Pons (tissue), 1 donor: ENCODE data around the gene TOMM40.
"Not testable (repeated sequence)": the region's sequence is repeated elsewhere in the genome, so short reads cannot be mapped to it uniquely, and the experiment has no call there.

Experiments
- DNase-seq: peaks from one replicate; pipeline ENCODE4 v3.0.0-alpha.2; 2016; ENCODE audit warnings: low spot score

Gene TOMM40

GRCh38 chr19:44897835-44898234, 6.8 kb downstream of the TOMM40 start:
- no peak for DNase-seq

- DNase-seq, result no peak
Measured at GRCh38 chr19:44900328-44901244, 9.5 kb downstream of the TOMM40 start.

DNA sequence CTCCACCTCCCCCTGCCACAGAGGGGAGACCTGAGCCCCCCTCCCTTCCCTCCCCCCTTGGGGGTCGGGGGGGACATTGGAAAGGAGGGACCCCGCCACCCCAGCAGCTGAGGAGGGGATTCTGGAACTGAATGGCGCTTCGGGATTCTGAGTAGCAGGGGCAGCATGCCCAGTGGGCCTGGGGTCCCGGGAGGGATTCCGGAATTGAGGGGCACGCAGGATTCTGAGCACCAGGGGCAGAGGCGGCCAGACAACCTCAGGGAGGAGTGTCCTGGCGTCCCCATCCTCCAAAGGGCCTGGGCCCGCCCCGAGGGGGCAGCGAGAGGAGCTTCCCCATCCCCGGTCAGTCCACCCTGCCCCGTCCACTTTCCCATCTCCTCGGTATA, 12.2 kb downstream of the TOMM40 start:
- DNase-seq, result no peak

- peak; percentile 47 for DNase-seq
Measured at GRCh38 chr19:44903602-44904425, 12.8 kb downstream of the TOMM40 start.

- no peak for DNase-seq
Measured at GRCh38 chr19:44904426-44904994, 13.5 kb downstream of the TOMM40 start.

- DNase-seq, result peak; percentile 70
Measured at GRCh38 chr19:44905437-44906160, 14.5 kb downstream of the TOMM40 start, which contains the start of gene APOE. Gene APOE, plus strand, starts transcription at chr19:44905796. Its CDS starts 829 bp downstream, at chr19:44906625.

- no peak for DNase-seq
Measured at GRCh38 chr19:44907613-44908012, 16.6 kb downstream of the TOMM40 start.

- no peak for DNase-seq
Measured at GRCh38 chr19:44908074-44908835, 17.2 kb downstream of the TOMM40 start.

DNA sequence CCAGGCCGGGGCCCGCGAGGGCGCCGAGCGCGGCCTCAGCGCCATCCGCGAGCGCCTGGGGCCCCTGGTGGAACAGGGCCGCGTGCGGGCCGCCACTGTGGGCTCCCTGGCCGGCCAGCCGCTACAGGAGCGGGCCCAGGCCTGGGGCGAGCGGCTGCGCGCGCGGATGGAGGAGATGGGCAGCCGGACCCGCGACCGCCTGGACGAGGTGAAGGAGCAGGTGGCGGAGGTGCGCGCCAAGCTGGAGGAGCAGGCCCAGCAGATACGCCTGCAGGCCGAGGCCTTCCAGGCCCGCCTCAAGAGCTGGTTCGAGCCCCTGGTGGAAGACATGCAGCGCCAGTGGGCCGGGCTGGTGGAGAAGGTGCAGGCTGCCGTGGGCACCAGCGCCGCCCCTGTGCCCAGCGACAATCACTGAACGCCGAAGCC, 17.8 kb downstream of the TOMM40 start:
- no peak for DNase-seq

GRCh38 chr19:44909775-44910174, 18.7 kb downstream of the TOMM40 start:
- no peak for DNase-seq

GRCh38 chr19:44911896-44912295, 20.8 kb downstream of the TOMM40 start:
- DNase-seq, result not testable (repeated sequence)

- peak; percentile 82 for DNase-seq
Measured at GRCh38 chr19:44912854-44913253, 21.8 kb downstream of the TOMM40 start.

DNA sequence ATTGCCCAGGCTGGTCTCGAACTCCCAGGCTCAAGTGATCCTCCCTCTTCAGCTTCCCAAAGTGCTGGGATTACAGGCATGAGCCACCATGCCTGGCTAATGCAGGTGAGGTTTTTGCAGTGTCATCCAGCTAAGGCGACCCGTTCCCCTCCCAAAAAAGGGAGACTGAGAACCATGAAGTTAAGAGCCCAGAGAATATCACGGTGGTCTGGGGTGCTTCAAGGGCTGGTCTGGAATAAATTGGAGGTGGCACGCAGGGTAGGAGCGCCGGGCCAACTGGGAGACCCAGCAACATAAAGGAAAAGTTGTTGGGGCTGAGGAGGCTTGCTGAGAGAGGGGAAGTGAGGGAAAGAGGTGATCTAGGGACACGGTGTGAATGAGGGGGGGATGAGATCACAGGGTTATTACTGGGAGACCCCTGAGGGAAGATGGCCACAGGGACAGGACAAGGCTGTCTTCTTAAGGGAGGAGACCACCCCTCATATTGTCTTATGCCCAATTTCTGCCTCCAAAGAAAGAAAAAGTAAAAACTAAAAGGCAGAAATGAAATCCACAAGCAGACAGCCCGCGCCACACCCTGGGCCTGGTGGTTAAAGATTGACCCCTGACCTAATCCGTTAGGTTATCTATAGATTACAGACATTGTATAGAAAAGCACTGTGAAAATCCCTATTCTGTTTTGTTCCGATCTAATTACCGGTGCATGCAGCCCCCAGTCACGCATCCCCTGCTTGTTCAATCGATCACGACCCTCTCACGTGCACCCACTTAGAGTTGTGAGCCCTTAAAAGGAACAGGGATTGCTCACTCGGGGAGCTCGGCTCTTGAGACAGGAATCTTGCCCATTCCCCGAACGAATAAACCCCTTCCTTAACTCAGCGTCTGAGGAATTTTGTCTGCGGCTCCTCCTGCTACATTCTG, 22.7 kb downstream of the TOMM40 start:
- not testable (repeated sequence) for DNase-seq

DNA sequence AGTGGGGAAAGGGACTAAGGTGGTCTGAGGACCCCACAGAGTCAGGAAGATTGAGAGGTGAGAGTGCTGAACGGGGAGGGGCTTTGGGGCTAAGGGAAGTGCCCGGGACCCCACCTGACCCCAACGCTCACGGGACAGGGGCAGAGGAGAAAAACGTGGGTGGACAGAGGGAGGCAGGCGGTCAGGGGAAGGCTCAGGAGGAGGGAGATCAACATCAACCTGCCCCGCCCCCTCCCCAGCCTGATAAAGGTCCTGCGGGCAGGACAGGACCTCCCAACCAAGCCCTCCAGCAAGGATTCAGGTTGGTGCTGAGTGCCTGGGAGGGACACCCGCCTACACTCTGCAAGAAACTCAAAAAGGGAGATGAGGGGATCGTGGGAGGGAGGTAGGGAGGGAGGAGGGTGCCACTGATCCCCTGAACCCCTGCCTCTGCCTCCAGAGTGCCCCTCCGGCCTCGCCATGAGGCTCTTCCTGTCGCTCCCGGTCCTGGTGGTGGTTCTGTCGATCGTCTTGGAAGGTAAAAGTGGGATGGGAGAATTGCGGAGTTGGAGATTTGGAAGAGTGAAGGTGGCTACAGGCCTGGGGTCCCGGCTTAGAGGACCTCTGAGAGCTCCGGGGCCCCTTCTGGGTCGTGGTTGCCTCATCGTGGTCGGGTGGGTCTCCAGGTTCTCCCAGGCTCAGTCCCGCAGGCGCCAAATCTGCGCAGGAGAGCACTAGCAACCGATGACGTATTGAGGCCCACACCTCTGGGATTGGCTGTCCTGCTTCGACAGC, 23.6 kb downstream of the TOMM40 start, which contains the start of gene APOC1:
TSS of gene APOC1 (plus strand) at position 176 of the 774 bp plus-strand sequence. CDS start at position 460, 284 bp downstream.
- DNase-seq, result peak; percentile 86

DNA sequence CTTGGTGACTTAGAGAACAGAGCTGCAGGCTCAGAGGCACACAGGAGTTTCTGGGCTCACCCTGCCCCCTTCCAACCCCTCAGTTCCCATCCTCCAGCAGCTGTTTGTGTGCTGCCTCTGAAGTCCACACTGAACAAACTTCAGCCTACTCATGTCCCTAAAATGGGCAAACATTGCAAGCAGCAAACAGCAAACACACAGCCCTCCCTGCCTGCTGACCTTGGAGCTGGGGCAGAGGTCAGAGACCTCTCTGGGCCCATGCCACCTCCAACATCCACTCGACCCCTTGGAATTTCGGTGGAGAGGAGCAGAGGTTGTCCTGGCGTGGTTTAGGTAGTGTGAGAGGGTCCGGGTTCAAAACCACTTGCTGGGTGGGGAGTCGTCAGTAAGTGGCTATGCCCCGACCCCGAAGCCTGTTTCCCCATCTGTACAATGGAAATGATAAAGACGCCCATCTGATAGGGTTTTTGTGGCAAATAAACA, 33.2 kb downstream of the TOMM40 start:
- no peak for DNase-seq

DNA sequence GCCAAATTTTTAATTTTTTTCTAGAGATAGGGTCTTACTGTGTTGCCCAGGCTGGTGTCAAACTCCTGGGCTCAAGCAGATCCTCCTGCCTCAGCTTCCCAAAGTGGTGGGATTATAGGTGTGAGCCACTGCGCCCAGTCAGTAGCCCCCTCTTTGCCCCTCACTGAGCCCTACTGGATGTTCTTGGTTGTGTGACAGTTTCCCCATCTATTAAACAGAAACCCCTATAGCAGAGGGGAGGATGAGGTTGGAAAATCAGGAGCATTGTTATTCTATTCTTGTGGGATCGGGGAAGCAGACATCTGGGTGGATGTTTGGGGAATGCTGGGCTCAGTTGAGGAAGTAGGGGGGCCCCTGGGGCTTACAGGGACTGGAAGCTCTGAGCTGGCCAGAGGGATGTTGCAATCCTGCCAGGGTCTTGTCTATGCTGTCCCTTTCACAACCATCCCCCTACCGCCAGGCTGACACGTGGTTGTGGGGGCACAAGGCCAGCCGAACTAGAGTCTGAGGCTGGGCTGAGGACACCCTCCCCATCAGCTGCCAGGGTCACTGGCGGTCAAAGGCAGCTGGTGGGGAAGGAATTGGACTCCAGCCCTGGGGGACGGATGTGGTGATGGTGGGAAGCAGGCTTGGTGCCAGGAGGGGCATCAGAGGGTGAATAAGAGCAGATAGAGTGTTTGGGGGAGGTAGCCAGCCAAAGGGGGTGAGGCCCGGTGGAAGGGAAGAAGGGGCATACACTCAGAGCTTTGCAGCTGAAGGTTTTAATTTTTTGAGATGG, 34.2 kb downstream of the TOMM40 start:
- peak; percentile 84 for DNase-seq

- not testable (repeated sequence) for DNase-seq
Measured at GRCh38 chr19:44926245-44927077, 35.4 kb downstream of the TOMM40 start.
